ENCODE data around the gene ENTPD7. TPM values are rescaled to one million over a fixed set of nuclear protein-coding genes. Genes with fewer than 3 reads are reported as not detected.

Gene ENTPD7
- total RNA-seq, 1 donor from 2014 or later: 7.9 TPM

- no peak for DNase-seq
- H3K4me1 ChIP-seq: peaks cover 31% of the 10 kb centered on the region
- no peaks in the 10 kb centered on the region for H3K27me3 ChIP-seq
- no peak for ATAC-seq
- TF ChIP-seq CTCF (IDR thresholded peaks at IDR 0.05): no peak
- peak overlapping the region; percentile 92 for H3K4me3 ChIP-seq
- H3K27ac ChIP-seq: no peak overlapping the region
- no peaks in the 10 kb centered on the region for H3K9me3 ChIP-seq
- intact Hi-C loops (cut with DNase I): loop anchor here (10.0 kb wide), 1 partner anchor 53 kb away; no protein-coding TSS in a partner anchor
- H3K36me3 ChIP-seq: peaks cover 23% of the 10 kb centered on the region
Observed at GRCh38 chr10:99617696-99618095, 41.6 kb upstream of the ENTPD7 start.

GRCh38 chr10:99619090-99619800 lies 40.1 kb upstream of the ENTPD7 start:
- DNase-seq (no peak), ATAC-seq (no peak)
- Histone ChIP-seq H3K27me3 (no peaks in the 10 kb centered on the region), H3K36me3 (peaks cover 10% of the 10 kb centered on the region), H3K9me3 (no peaks in the 10 kb centered on the region), H3K4me3 (peak overlapping the region; percentile 92), H3K27ac (peak overlapping the region; percentile 99), H3K4me1 (peaks cover 31% of the 10 kb centered on the region)
- intact Hi-C loops (cut with DNase I): loop anchor here (10.0 kb wide), 1 partner anchor 54 kb away; no protein-coding TSS in a partner anchor
- no peak for TF ChIP-seq CTCF (IDR thresholded peaks at IDR 0.05)

- Histone ChIP-seq H3K36me3 (peaks cover 3% of the 10 kb centered on the region), H3K4me1 (peaks cover 31% of the 10 kb centered on the region), H3K4me3 (peak within 1 kb of the TSS; percentile 92), H3K9me3 (no peaks in the 10 kb centered on the region), H3K27me3 (no peaks in the 10 kb centered on the region), H3K27ac (peak within 1 kb of the TSS; percentile 99)
- intact Hi-C loops (cut with DNase I): loop anchor here (10.0 kb wide), 1 partner anchor 55 kb away; no protein-coding TSS in a partner anchor
- ATAC-seq (peak; percentile 90), DNase-seq (peak; percentile 96)
- no peak for TF ChIP-seq CTCF (IDR thresholded peaks at IDR 0.05)
Observed at GRCh38 chr10:99619851-99620710, 39.2 kb upstream of the ENTPD7 start, which contains the start of gene SLC25A28. SLC25A28 (minus strand) TSS chr10:99620439; CDS start chr10:99620335, 104 bp downstream.

GRCh38 chr10:99620711-99621453 lies 38.4 kb upstream of the ENTPD7 start:
- ATAC-seq: peak; percentile 93
- H3K9me3 ChIP-seq: no peaks in the 10 kb centered on the region
- H3K27me3 ChIP-seq: no peaks in the 10 kb centered on the region
- H3K4me3 ChIP-seq: peak overlapping the region; percentile 92
- TF ChIP-seq CTCF (IDR thresholded peaks at IDR 0.05): no peak
- H3K27ac ChIP-seq: peak overlapping the region; percentile 99
- no peaks in the 10 kb centered on the region for H3K36me3 ChIP-seq
- peaks cover 31% of the 10 kb centered on the region for H3K4me1 ChIP-seq
- DNase-seq: peak; percentile 96
- intact Hi-C loops (cut with DNase I): no loop called here
